ENCODE results near the gene GPSM3. TPM values are rescaled to one million over a fixed set of nuclear protein-coding genes. Genes with fewer than 3 reads are reported as not detected.

The GPSM3 gene
- total RNA-seq, 1 donor from 2014 or later, result 15.7 TPM

Other genes with a start within 250 kb of the GPSM3 start
- 0.81 and 2.2 TPM in 2 replicates for gene CFB, start 246.5 kb downstream of the GPSM3 start, total RNA-seq
- 113 and 132 TPM in 2 replicates for gene NELFE, start 233.7 kb downstream of the GPSM3 start, total RNA-seq
- 42.0 and 51.9 TPM in 2 replicates for gene SKIC2, start 233.5 kb downstream of the GPSM3 start, total RNA-seq
- 20.0 and 20.9 TPM in 2 replicates for gene DXO, start 220.5 kb downstream of the GPSM3 start, total RNA-seq
- 1.0 and 1.6 TPM in 2 replicates for gene C4A, start 210.6 kb downstream of the GPSM3 start, total RNA-seq
- 1.1 and 1.2 TPM in 2 replicates for gene C4B, start 177.8 kb downstream of the GPSM3 start, total RNA-seq
- not detected in 2 replicates for gene CYP21A2, start 154.2 kb downstream of the GPSM3 start, total RNA-seq
- gene TNXB, start 83.3 kb downstream of the GPSM3 start, total RNA-seq, result 0.23 TPM in 1 of 2 replicates, not detected in the other
- gene ATF6B, start 64.4 kb downstream of the GPSM3 start, total RNA-seq, result 21.3 and 23.2 TPM in 2 replicates
- 2.5 and 7.2 TPM in 2 replicates for gene FKBPL, start 62.4 kb downstream of the GPSM3 start, total RNA-seq
- gene PRRT1, start 40.7 kb downstream of the GPSM3 start, total RNA-seq, result not detected in 2 replicates
- gene PPT2, start 38.5 kb downstream of the GPSM3 start, total RNA-seq, result 23.2 and 39.4 TPM in 2 replicates
- 3.1 and 6.5 TPM in 2 replicates for gene EGFL8, start 28.0 kb downstream of the GPSM3 start, total RNA-seq
- gene AGPAT1, start 16.6 kb downstream of the GPSM3 start, total RNA-seq, result 57.1 and 72.2 TPM in 2 replicates
- gene RNF5, start 14.2 kb downstream of the GPSM3 start, total RNA-seq, result 66.6 and 79.9 TPM in 2 replicates
- gene AGER, start 8.4 kb downstream of the GPSM3 start, total RNA-seq, result 0.80 and 1.4 TPM in 2 replicates
- gene PBX2, start 2.4 kb downstream of the GPSM3 start, total RNA-seq, result 38.3 and 44.5 TPM in 2 replicates
- gene NOTCH4, start 31.4 kb upstream of the GPSM3 start, total RNA-seq, result 2.0 and 3.3 TPM in 2 replicates
- not detected in 2 replicates for gene TSBP1, start 179.3 kb upstream of the GPSM3 start, total RNA-seq
- gene BTNL2, start 214.5 kb upstream of the GPSM3 start, total RNA-seq, result 0.63 TPM in 1 of 2 replicates, not detected in the other
- not detected in 2 replicates for gene HLA-DRA, start 247.2 kb upstream of the GPSM3 start, total RNA-seq

All from epithelial cell of proximal tubule (primary cell).